SKM-1 (cell line): ENCODE results near the gene GAPDH.
"Not testable (repeated sequence)": the region's sequence is repeated elsewhere in the genome, so short reads cannot be mapped to it uniquely, and the experiment has no call there.

Experiments
- DNase-seq: peaks from one replicate; lab custom pipeline; 2025; ENCODE audit not compliant: unreplicated experiment; lab: John Stamatoyannopoulos, UW

Gene GAPDH

DNA sequence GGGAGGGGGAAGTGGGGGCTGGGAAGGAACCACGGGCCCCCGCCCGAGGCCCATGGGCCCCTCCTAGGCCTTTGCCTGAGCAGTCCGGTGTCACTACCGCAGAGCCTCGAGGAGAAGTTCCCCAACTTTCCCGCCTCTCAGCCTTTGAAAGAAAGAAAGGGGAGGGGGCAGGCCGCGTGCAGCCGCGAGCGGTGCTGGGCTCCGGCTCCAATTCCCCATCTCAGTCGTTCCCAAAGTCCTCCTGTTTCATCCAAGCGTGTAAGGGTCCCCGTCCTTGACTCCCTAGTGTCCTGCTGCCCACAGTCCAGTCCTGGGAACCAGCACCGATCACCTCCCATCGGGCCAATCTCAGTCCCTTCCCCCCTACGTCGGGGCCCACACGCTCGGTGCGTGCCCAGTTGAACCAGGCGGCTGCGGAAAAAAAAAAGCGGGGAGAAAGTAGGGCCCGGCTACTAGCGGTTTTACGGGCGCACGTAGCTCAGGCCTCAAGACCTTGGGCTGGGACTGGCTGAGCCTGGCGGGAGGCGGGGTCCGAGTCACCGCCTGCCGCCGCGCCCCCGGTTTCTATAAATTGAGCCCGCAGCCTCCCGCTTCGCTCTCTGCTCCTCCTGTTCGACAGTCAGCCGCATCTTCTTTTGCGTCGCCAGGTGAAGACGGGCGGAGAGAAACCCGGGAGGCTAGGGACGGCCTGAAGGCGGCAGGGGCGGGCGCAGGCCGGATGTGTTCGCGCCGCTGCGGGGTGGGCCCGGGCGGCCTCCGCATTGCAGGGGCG lies at the start of gene GAPDH:
GAPDH (plus strand) TSS at position 595 of the 772 bp plus-strand sequence. CDS start 316 bp downstream, outside the sequence.
- DNase-seq = peak; percentile 61

DNA sequence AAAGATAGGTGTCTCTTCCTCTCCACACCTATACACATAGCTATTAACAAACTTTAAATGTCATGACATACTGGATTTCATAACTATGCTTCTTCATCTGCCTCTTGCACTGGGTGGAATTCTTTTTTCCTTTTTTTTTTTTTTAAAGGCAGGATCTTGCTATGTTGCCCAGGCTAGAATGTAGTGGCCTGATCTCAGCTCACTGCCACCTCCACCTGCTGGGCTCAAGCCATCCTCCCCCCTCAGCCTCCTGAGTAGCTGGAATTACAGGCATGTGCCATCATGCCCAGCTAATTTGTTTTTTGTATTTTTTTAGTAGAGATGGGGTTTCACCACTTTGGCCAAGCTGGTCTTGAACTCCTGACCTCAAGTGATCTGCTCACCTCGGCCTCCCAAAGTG lies 46.1 kb upstream of the GAPDH start:
- no peak for DNase-seq

DNA sequence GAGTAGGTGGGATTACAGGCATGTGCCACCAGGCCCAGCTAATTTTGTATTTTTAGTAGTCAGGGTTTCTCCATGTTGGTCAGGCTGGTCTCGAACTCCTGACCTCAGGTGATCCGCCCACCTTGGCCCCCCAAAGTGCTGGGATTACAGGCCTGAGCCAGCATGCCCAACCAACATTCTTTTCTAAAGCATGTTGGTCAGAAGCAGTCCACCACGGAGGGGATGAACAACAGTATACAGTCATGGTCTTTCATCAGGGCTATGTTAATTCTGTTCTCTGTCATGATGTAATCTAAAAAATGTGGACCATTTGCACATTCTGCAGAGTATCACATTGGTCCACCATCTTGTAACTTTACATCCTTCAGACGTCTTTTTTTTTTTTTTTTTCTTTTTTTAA lies 44.9 kb upstream of the GAPDH start:
- no peak for DNase-seq

DNA sequence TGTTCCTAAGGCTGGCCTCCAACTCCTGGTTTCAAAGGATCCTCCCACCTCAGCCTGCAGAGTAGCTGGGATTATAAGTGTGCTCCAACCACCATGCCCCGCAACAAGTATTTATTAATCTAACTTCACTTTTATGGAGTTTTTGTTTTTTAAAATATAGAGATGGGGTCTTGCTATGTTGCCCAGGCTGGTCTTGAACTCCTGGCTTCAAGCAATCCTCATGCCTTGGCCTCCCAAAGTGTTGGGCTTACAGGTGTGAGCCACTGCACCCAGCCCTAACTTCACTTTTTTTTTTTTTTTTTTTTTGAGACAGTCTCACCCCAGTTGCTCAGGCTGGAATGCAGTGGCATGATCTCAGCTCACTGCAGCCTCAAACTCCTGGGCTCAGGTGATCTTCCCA lies 43.6 kb upstream of the GAPDH start:
- not testable (repeated sequence) for DNase-seq

DNA sequence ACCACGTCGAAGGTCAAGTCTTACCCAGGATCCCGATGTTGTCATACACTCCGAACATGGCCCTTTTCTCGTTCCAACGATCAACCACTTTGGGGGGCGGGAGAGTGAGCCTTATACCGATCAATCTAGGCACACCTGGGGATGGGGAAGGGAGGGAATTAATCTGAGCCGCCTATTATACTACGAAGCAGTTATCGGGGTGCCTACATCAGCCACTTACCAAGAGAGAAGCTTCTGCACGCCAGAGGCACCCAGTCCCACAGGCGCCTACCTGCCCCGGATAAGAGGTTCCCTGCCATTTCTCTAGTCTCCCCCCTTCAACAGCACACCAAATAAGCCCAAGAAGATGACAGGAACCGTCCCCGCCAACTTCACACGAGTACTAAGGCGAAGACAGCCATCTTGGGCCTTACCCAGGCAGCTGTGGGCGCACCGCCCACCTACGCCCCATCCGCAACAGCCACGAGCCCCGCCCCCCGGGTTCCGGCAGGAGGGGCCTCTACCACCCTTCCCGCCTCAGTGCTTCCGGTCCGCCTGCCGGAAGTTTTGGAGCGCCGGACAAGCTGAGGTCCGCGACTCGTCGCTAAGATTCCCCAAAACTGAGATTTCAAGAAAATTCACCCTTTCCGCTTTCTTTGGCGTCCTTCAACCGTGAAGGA lies 41.4 kb upstream of the GAPDH start, which contains the start of gene MRPL51:
MRPL51 (minus strand) TSS at position 425 of the 659 bp plus-strand sequence; CDS start at position 299, 126 bp downstream.
- peak; percentile 15 for DNase-seq

DNA sequence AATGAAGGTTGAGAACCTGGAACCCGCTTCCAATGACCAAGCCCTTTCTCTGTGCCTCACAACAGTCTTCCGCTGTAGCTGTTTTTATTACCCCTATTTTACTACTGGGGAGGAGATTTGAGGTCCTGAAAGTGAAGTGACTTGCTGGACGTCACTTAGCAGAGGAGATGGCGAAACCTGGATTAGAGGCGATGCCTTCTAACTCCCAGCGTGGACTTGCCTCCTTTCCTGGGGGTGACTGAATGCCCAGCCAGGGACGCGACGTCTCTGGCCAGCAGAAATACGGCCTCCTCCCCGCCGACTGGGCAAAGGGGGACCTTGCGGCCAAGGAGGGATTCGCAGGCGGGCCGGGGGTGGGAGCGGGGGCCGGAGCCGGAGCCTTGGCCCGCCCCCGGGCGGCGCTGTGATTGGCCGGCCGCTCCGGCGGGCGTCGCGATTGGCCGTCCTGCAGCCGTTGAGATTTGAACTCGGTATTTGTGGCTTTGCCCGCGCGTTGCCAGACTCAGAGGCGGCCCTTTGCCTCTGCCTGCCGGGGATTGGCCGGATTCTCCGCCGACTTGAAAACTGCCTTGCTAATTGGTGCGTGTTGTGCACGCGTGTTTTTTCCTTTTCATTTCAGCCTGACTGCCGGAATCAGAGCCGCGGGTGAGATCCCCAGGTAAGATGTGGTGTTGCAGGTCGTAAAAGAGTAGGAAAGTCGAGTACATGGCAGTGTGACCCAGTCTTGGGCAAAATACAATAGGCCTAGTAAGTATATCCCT lies 40.6 kb upstream of the GAPDH start, which contains the start of gene NCAPD2:
NCAPD2 (plus strand) TSS at position 606 of the 761 bp plus-strand sequence. CDS start 997 bp downstream, outside the sequence.
- DNase-seq = peak; percentile 39

DNA sequence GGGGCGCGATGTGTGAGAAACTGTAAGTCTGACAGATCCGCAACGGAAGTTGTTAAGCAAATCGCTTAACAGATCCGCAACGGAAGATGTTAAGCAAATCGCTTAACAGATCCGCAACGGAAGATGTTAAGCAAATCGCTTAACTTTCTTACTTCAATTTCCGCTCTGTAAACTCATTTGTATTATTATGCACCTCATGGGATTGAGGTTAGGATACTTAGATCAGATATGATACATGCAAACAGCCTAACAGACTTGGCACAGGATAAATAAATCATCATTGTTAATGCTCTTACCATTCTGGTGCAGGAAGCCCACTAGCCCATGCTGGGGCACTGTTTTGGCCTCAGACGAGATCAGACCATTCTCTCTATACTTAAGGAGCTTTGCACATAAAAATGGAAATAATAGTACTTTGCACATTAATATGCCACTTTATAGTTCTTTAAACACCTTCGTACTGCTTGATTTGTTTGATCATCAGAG lies 40.0 kb upstream of the GAPDH start:
- no peak for DNase-seq

DNA sequence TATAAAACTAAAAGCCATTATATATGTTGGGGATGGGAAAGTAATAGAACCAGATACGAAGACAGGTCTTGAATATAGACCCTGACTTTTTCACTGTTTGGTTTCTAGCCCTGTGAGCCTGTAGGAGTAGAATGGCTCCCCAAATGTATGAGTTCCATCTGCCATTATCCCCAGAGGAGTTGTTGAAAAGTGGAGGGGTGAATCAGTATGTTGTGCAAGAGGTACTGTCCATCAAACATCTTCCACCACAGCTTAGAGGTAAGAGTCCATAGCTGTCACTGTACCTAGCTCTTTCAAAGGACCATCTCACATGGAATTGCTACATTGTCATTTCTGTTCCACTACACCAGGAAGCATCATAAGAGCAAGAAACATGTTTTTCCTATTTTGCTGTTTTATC lies 39.3 kb upstream of the GAPDH start:
- DNase-seq = no peak

DNA sequence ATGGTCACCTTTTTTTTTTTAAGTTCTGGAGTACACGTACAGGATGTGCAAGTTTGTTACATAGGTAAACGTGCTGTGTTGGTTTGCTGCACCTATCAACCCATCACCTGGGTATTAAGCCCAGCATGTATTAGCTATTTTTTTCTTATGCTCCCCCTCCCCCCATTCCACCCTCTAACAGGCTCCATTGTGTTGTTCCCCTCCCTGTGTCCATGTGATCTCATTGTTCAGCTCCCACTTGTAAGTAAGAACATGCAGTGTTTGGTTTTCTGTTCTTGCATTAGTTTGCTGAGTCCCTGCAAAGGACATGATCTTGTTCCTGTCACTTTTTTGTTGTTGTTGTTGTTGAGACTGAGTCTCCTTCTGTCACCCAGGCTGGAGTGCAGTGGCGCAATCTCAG lies 37.0 kb upstream of the GAPDH start:
- DNase-seq = not testable (repeated sequence)

DNA sequence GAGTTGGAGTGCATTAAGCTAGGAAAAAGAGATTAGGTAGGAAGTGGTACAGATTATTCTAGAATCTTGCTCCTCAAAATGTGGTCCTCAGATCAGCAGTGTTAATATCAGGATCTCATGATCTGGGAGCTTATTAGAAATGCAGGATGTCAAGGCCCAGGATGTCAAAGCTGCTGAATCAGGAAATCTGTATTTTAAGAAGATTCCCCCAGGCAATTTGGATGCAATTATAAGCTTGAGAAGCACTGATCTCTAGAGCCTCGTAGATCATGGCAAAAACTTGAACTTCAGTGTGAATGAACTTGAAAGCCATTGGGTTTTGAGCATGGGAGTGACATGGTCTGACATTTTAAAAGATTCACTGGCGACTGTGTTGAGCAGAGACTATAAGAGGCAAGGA lies 33.9 kb upstream of the GAPDH start:
- no peak for DNase-seq

DNA sequence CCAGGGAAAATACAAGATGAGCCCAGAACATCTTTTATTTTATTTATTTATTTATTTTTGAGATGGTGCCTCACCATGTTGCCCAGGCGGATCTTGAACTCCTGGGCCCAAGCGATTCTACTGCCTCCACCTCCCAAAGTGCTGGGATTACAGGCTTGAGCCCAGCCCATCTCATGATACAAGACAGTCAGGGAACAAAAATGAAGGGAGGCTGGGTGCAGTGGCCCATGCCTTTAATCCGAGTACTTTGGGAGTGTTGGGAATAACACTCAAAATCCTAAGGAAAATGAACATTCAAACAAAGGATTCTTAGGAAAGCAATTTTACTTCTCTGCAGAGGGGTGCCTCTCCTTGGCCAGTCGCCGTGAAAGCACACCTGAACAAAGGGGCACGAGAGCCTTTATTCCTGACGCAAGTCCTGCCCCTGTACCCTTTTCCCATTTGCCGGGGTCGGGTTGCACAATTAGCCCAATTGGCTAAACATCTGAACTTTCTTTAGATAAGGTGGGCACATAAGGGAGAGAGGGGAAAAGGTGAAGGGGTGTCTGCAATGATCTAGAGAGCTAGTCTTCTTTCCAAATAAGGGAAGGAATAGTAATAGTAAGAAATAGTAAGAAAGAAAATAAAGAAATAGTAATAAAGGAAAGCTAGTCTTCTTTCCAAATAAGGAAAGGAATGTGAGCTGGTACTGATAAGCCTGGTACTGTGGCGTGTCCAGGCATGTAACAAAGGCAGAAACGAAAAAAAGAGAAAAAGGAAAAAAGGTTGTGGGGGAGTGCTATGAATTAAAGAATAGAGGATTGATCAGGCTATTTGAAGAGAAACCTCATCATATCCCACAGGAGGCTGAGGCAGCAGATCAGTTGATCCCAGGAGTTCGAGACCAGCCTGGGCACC lies 27.0 kb upstream of the GAPDH start:
- no peak for DNase-seq

DNA sequence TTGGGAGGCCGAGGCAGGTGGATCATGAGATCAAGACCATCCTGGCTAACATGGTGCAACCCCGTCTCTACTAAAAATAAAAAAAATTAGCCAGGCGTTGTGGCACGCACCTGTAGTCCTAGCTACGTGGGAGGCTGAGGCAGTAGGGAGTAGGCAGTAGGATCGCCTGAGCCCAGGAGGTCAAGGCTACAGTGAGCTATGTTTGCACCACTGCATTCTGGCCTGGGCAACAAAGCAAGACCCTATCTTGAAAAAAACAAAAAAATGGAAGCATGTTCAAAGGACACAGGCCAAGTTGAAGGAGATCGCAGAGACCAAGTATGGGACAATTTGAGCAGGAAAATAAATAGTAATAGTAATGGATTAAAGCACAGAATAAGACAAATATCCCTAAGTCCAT lies 26.2 kb upstream of the GAPDH start:
- no peak for DNase-seq

DNA sequence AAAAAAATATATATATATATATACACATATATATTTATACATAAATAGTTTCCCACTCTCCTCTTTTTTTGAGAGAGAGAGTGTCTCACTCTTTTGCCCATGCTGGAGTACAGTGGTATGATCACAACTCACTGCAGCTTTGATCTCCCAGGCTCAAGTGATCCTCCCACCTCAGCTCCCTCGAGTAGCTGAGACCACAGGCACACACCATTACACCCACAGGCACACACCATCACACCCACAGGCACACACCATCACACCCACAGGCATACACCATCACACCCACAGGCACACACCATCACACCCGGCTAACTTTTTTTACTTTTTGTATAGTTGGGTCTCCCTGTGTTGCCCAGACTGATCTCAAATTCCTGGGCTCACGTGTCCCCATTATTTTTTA lies 14.1 kb upstream of the GAPDH start:
- no peak for DNase-seq

DNA sequence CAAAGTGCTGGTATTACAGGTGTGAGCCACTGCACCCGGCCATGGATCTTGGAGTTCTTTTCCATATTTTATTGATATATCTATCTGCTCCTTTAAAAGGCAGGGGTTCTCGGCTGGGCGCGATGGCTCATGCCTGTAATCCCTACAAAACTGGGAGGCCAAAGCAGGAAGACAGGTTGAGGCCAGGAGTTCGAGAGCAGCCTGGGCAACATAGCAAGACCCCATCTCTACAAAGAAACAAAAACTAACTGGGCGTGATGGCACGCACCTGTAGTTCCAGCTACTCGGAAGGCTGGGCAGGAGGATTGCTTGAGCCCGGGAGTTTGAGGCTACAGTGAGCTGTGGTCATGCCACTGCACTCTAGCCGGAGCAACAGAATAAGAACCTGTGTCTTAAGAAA lies 12.1 kb upstream of the GAPDH start:
- no peak for DNase-seq

DNA sequence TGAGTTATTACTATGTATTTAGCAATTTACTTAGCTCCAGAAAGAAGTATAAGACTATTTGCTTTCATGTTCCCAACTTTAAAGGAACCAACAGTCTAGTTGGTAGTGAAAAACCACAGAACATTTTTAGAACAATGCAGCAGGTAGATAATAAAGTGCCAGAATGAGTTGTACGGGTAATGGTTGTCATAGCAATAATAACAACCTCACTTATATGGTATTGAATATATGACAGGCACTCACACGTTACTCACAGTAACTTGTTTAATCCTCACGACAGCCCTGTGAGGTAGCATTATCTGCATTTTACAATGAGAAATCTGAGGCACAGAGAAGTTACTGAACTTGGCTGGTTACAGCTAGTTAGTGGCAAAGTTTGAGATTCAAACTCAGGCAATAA lies 10.6 kb upstream of the GAPDH start:
- DNase-seq = no peak

DNA sequence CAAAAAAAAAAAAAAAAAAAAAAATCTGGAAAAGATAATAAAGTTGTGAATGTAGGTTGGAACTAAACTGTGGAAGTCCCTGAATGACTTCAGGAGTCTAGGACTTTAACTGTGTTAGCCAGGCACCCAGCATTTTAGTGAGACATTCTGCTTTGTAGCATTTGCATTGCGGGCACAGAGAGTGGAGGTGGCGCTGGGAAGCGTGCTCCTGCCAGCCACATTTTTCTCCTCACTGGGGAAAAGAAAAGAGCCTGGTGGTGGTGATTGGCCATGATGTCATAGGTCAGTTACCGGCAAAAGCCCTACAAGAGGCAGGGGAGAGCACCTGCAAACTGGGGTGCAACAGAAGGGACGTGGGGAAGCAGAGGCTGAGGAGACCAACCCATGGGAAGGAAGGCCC lies 9.7 kb upstream of the GAPDH start:
- DNase-seq = no peak

DNA sequence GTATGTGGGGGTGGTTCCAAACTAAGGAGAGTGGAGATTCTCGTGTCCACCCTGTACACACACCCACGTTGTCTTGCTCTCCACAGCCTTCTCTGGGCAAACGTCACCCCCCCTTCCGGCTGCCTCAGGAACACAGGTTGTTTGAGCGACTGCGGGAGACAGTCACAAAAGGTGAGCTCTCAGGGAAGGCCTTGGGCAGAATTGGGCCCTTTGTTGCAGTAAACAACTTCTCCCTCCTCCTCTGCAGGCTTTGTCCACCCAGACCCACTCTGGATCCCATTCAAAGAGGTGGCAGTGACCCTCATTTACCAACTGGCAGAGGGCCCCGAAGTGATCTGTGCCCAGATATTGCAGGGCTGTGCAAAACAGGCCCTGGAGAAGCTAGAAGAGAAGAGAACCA lies 8.1 kb upstream of the GAPDH start:
- DNase-seq = no peak

DNA sequence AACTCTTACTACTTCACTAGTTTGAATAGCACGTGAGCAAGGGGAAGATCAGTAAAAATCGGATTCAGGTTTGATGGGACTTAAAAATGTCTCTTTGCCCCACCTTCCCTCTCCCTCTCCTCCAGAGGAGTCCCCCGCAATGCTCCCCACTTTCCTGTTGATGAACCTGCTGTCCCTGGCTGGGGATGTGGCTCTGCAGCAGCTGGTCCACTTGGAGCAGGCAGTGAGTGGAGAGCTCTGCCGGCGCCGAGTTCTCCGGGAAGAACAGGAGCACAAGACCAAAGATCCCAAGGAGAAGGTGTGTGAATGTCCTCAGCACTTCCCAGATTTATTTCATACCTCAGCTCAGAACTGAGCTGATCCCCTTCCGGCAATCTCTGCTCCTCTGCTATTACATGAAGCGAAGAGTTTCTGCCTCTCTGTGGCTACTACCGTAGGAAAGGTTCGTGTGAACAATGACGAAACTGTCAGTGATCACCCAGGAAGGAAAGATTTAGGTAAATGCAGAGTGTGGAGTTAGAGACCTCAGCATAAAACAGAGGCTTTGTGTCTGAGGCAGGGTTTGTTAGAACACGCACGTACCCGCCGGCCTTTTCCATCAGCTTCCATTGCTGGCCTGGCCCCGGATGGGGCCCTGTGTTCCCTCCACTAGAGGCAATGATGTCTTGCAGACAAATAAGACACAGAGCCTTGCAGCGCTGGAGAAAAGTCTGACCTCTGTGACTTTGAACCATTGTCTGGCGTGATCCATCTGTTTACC lies 7.4 kb upstream of the GAPDH start:
- DNase-seq = no peak

DNA sequence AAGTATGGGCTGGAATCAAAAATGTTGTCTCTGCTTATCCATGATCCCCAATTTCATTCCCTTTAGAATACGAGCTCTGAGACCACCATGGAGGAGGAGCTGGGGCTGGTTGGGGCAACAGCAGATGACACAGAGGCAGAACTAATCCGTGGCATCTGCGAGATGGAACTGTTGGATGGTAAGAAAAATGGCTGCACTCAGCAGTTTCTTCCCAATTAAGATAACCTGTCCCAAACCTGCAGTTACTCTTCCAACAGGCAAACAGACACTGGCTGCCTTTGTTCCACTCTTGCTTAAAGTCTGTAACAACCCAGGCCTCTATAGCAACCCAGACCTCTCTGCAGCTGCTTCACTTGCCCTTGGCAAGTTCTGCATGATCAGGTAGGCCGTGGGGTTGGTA lies 6.6 kb upstream of the GAPDH start:
- no peak for DNase-seq
